GM19455 (cell line): Measurements from ENCODE around the gene TECPR2.

Experiments
- ATAC-seq: cut with Tn5 transposase; IDR thresholded peaks from one replicate; pipeline ENCODE4 v1.9.1; 2021; ENCODE audit not compliant: unreplicated experiment

TECPR2 gene

GRCh38 chr14:102424520-102424919 is 61.8 kb downstream of the TECPR2 start:
- ATAC-seq, result no peak

- ATAC-seq, result no peak
These were observed 62.2 kb downstream of the TECPR2 start for GRCh38 chr14:102424923-102425322.

GRCh38 chr14:102426796-102427195 is 64.1 kb downstream of the TECPR2 start:
- ATAC-seq, result no peak

- no peak for ATAC-seq
These were observed 64.9 kb downstream of the TECPR2 start for GRCh38 chr14:102427642-102428041.

- ATAC-seq, result no peak
These were observed 67.6 kb downstream of the TECPR2 start for GRCh38 chr14:102430212-102430908.

- no peak for ATAC-seq
These were observed 69.0 kb downstream of the TECPR2 start for GRCh38 chr14:102431751-102432150.

GRCh38 chr14:102434647-102435175 is 72.0 kb downstream of the TECPR2 start:
- ATAC-seq, result no peak

GRCh38 chr14:102437997-102438915 is 75.5 kb downstream of the TECPR2 start:
- ATAC-seq, result no peak

GRCh38 chr14:102439556-102439955 is 76.8 kb downstream of the TECPR2 start:
- ATAC-seq, result no peak

GRCh38 chr14:102440392-102440791 is 77.7 kb downstream of the TECPR2 start:
- no peak for ATAC-seq

GRCh38 chr14:102442241-102443211 is 79.8 kb downstream of the TECPR2 start:
- no peak for ATAC-seq

GRCh38 chr14:102445066-102445465 is 82.3 kb downstream of the TECPR2 start:
- no peak for ATAC-seq

- ATAC-seq, result no peak
These were observed 82.9 kb downstream of the TECPR2 start for GRCh38 chr14:102445641-102446040.

- no peak for ATAC-seq
These were observed 87.7 kb downstream of the TECPR2 start for GRCh38 chr14:102450206-102451063.

GRCh38 chr14:102451064-102451352 is 88.3 kb downstream of the TECPR2 start:
- ATAC-seq, result no peak

- no peak for ATAC-seq
These were observed 89.6 kb downstream of the TECPR2 start for GRCh38 chr14:102452302-102452701.

GRCh38 chr14:102454711-102455110 is 92.0 kb downstream of the TECPR2 start:
- no peak for ATAC-seq

GRCh38 chr14:102457509-102457908 is 94.8 kb downstream of the TECPR2 start:
- no peak for ATAC-seq

- ATAC-seq, result no peak
These were observed 99.0 kb downstream of the TECPR2 start for GRCh38 chr14:102461490-102462338.
